ENCODE measurements around the gene PLEKHN1. TPM values are rescaled to one million over a fixed set of nuclear protein-coding genes. Genes with fewer than 3 reads are reported as not detected.
"Not testable (repeated sequence)": the region's sequence is repeated elsewhere in the genome, so short reads cannot be mapped to it uniquely, and the experiment has no call there.

PLEKHN1 gene
- total RNA-seq, 1 donor from 2014 or later = 26.4 TPM

- ATAC-seq = no peak
These were observed 9.1 kb downstream of the PLEKHN1 start for GRCh38 chr1:975365-975764.

DNA sequence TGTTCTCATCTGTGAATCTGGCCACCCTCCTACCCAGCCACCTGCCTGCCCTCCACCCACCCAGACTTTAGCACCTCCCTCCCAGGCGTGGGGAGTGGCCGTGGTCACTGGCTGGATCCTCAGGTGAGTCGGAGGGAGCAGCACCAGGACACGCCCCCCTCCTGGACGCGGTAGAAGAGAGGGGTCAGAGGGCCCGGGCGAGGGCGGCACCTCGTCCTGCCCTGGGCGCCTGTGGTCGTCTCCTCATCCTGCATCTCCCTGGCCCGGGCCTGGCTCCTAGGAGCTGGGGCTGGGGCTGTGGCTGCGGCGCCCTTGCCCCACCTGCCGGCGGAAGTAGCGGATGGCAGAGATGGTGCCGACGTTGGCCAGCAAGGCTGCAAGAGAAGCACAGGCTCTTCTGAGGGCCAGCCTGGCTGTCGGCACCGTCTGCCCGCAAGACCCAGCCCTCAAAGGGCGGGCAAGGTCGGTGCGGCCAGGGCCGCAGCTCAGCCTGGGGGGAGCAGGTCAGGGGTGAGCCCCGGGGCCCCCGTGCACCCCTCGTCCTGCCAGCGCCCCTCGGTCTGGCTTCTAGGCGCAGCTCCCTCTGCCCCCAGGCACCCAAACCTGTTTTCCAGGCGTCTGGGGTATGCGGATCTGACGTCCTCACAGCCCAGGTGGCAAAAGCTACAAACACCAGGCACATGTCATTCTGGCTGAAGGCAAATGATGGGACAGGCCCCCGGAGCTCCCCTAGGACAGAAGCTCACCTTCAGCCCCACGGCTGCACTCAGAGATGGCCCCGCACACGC lies 9.8 kb downstream of the PLEKHN1 start:
- ATAC-seq = peak; percentile 52

GRCh38 chr1:976791-977190 lies 10.5 kb downstream of the PLEKHN1 start:
- not testable (repeated sequence) for ATAC-seq

- no peak for ATAC-seq
These were observed 12.0 kb downstream of the PLEKHN1 start for GRCh38 chr1:978069-978834.

DNA sequence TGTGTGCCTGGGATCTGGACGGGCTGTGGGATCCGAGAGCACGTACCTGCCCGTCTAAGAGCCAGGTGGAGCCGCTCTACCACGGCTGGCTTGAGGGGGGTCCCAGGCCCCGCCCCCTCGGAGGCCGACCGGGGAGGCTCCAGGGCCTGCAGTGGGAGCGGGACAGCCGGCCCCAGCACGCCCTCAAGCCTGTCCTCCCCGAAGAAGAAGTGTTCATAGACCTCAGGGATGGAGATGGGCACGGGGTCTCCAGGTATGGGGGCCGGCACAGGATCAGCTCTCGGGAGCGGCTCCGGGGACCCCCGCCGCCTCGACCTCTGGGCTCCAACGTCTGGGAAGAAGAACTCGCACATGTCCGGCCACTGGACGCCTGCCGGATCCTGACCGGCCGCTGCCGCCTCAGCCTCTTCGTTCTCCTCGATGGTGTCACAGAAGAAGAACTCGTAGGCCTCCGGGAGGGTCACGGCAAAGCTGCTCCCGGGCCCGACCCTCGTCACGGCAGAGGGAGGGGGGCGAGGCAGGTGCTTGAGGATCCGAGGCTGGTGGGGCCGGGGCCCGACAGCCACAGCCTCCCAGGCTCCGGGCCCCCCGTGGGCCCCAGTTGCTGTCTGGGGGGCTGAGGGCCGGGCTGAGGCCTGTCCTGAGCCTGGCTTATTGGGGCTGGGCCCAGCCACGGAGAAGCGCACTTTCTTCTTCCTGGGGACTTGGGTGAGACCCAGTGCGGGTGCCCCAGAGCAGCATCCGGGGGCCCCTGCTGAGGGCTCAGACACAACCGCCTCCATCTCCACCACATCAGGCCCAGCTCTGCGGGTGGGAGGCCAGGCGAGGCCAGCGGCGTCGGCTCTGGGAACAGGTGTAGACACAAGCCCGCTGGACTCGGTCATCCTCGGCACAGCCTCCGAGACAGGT lies 12.8 kb downstream of the PLEKHN1 start:
- no peak for ATAC-seq

DNA sequence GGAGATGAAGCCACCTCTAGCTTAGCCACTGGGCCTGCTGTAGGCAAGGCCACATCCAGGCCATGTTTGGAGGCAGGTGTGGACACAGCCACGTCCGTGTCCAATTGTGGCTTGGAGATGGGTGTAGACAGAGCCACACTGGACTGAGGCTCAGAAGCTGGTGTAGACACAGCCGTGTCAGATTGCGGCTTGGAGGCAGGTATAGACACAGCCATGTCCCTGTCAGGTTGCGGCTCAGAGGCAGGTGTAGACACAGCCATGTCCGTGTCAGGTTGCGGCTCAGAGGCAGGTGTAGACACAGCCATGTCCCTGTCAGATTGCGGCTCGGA lies 13.4 kb downstream of the PLEKHN1 start:
- ATAC-seq = no peak

- peak; percentile 28 for ATAC-seq
These were observed 13.9 kb downstream of the PLEKHN1 start for GRCh38 chr1:980137-980571.

- ATAC-seq = no peak
These were observed 14.5 kb downstream of the PLEKHN1 start for GRCh38 chr1:980602-981395.

DNA sequence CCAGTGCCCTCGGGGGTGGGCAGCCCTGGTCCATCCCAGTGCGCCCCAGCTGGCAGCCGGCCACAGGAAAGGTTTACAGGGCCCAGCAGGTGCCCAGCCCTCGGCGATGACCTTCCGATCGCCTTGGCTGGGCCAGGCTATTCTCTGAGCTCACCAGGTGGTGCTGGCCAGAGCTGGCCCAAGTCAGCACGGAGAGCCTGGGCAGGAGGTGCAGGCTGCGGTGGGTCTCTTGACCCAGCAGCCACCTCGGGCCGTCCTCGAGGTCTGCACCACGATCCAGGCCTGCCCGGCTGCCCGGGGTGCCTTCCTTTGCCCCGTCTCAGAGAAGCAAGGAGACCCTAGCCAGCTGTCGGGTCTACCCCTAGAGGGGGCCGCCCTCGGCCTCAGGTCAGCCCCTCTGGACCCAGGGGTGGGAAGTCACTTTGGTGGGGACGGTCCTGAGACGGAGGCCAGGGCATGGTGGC lies 15.2 kb downstream of the PLEKHN1 start:
- peak; percentile 3 for ATAC-seq

DNA sequence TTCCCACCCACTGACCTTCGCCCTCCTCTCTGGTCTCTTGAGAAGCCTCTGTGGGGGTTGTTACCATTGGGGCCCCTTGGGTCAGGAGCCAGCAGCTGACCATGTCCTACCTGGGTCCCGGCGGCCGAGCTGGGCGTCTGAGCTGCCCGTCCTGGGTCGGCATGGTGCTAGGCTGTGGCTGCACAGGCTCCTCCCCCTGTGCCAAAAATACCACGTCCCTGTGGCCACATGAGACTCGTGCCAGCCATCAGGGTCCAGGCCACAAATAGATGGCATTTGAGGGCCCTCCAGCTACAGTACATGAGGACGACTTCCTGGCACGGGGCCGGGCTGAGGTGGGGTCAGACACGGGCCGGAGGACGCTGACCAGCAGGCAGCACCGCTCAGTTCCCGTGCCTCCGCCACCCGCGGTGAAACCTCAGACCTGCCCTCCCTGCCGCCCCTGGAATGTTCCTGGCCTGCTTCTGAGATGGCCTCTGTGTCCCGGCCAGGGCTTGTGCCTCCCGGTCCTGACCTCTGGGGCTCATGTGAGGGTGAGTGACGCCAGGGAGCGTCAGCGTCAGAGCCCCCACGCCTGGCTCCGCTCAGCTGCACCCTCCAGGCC lies 15.8 kb downstream of the PLEKHN1 start, which contains the start of gene PERM1:
Gene PERM1, minus strand, starts transcription at position 139 of the 604 bp plus-strand sequence. CDS start 1,064 bp downstream, outside the sequence.
- peak; percentile 1 for ATAC-seq

- ATAC-seq = no peak
These were observed 16.6 kb downstream of the PLEKHN1 start for GRCh38 chr1:982765-983436.

- peak; percentile 32 for ATAC-seq
These were observed 17.7 kb downstream of the PLEKHN1 start for GRCh38 chr1:983798-984475.

GRCh38 chr1:984476-984814 lies 18.2 kb downstream of the PLEKHN1 start:
- no peak for ATAC-seq

DNA sequence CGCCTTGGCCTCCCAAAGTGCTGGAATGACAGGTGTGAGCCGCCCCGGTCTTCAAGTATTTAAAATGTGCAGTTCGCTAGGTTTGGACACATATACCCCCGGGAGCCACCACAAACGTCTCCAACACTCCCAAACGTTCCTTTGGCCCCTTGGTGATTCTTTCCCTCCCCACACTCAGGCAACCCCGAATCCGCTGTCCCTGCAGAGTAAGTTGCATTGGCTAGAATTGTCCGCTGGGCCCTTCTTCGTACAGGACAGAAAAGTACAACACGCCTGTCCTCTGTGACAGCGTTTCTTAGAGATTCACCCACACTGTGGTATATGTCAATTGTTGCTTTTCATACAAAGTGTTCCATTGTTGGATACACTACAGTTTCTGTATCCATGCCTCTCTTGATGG lies 18.8 kb downstream of the PLEKHN1 start:
- no peak for ATAC-seq

GRCh38 chr1:988061-988460 lies 21.8 kb downstream of the PLEKHN1 start:
- ATAC-seq = not testable (repeated sequence)

DNA sequence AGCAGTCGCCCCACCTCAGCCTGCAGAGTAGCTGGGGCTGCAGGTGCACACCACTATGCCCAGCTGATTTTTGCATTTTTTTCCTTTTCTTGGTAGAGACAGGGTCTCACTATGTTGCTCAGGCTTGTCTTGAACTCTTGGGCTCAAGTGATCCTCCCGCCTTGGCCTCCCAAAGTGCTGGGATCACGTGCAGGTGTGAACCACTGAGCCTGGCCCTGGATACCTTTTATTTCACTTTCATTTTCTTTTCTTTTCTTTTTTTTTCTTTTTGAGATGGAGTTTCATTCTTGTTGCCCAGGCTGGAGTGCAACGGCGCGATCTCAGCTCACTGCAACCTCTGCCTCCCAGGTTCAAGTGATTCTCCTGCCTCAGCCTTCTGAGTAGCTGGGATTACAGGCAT lies 25.0 kb downstream of the PLEKHN1 start:
- ATAC-seq = not testable (repeated sequence)

- ATAC-seq = no peak
These were observed 25.6 kb downstream of the PLEKHN1 start for GRCh38 chr1:991895-992294.

- ATAC-seq = no peak
These were observed 26.1 kb downstream of the PLEKHN1 start for GRCh38 chr1:992362-992761.

GRCh38 chr1:993379-993995 lies 27.2 kb downstream of the PLEKHN1 start:
- no peak for ATAC-seq

GRCh38 chr1:994546-994945 lies 28.3 kb downstream of the PLEKHN1 start:
- not testable (repeated sequence) for ATAC-seq
